GM12875 (cell line): ENCODE measurements around the gene RNU6-9.

Source experiments
- H3K4me3 ChIP-seq: one replicate; pipeline ENCODE4 v1.5.1; 2011; ENCODE audit warnings: low read depth, low read length, control low read depth
- CTCF ChIP-seq: IDR thresholded peaks from 2 replicates; pipeline ENCODE4 v1.5.1; 2011; ENCODE audit warnings: low read depth, mild to moderate bottlenecking, control low read depth, inconsistent platforms, low read length, moderate library complexity, borderline replicate concordance; ENCODE audit not compliant: insufficient read depth

RNU6-9 gene

GRCh38 chr19:937259-937694, 44.0 kb downstream of the RNU6-9 start:
- H3K4me3 ChIP-seq: no peak overlapping the region
- no peak for TF ChIP-seq CTCF

DNA sequence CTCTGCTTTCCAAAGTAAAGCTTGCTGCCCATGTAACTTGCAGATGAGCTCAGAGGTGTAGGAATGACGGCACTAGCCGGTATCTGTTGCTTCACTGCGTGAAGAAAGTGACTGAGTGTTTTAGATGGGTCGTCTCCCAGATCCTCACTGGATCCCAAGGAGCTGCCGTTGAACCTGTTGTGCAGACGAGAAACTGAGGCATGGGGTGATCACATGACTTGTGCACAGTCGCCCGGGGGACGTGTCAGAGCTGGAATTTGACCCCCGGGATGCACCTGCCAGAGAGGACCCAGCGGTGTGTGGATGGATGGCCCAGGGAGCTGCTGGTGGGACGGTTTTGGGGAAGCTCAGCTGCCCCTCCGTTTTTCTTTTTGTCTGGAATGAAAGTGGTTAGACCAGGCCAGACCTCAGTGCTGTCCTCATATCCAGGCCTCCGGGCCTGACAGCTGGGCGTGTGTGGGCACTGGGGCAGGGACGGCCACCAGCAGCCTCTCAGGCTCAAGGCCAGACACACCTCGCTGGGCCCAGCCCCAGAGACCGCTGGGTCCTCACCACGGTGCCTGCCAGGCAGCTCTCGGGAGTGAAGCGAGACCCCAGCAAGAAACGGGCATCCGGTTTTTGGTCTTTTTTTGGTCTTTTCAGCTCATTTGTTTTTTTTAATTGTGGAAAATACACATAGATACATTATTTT, 45.1 kb downstream of the RNU6-9 start:
- no peak for TF ChIP-seq CTCF
- no peak overlapping the region for H3K4me3 ChIP-seq

DNA sequence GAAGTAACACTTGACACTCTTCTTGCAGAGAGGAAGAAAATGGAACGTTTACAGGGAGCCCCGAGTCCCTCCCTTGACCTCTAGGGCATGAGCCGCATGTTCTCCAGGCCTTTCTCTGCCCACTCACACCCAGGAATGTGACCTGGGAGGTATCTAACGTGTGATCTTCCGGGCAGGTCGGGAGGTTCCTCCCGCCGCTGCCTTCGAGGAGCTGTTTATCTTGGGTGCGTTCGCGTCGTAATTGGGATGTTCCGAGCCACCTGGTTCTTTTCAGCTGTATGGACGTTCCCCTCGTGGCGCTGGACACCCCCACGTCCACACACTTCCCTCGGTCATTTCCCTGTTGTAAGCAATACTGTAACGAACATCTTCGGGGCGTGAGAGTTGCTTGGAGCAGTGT, 46.2 kb downstream of the RNU6-9 start:
- no peak overlapping the region for H3K4me3 ChIP-seq
- no peak for TF ChIP-seq CTCF

- TF ChIP-seq CTCF: no peak
- no peak overlapping the region for H3K4me3 ChIP-seq
These were observed 46.6 kb downstream of the RNU6-9 start for GRCh38 chr19:939922-940321.

DNA sequence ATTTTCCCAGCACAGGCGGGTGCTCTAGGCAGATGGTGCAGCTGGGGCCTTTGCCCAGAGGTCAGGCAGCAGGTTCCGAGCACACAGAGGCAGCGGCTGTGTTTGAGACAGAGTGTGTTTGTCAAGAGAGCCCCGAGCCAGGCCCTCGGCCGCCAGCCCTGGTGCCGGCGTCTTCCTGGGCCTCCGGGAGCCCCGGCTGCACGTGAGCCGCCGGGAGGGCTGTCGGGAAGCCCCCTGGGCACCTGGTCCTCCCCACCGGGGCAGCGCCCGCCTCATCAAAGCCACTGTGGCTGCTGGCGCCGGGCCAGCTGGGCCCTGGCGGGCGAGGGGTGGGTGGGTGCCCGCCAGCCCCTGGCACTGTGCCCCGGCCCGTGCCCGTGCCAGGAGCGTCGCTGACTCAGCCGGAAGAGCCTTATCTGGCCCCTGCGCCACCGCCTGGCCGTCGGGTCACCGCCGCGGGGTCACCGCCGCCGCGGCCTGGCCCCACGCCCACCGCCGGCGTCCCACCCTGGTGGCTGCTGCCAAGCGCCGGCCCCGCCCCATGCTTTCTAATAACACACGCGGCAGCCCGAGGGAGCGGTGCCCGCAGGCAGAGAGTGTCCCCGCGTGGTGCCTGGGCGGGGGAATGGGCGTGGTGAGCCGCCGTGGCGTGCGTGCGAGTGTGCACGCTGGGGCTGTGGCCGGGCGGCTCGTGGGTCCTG, 47.5 kb downstream of the RNU6-9 start:
- no peak for TF ChIP-seq CTCF
- peak overlapping the region; percentile 46 for H3K4me3 ChIP-seq

- H3K4me3 ChIP-seq: peak overlapping the region; percentile 37
- no peak for TF ChIP-seq CTCF
These were observed 48.2 kb downstream of the RNU6-9 start for GRCh38 chr19:941292-942132.
